K562 (cell line): ENCODE results near the gene ERBB4.

ENCODE experiments used
- BHLHE40 ChIP-seq: IDR thresholded peaks from 2 replicates; pipeline ENCODE4 v1.6.1; 2011; ENCODE audit warnings: low read length, improper control_type of control experiment
- CTCF ChIP-seq, 3 experiments: IDR thresholded peaks in 2 of 3; conservative IDR thresholded peaks in 1 of 3; 2 replicates each; pipeline ENCODE4 v1.5.1; 2011 to 2012; ENCODE audit warnings: low read length in 3 of 3, mild to moderate bottlenecking in 3 of 3, control low read depth in 2 of 3, improper control_type of control experiment in 1 of 3, inconsistent platforms in 1 of 3, low read depth in 1 of 3, mixed read lengths in 1 of 3, moderate library complexity in 1 of 3; ENCODE audit not compliant: insufficient read depth in 2 of 3
- E2F1 ChIP-seq: sonication (generic); formaldehyde crosslinking; IDR thresholded peaks from 2 replicates; pipeline ENCODE4 v1.8.1; 2023; ENCODE audit warnings: mild to moderate bottlenecking, missing genetic modification reagents, moderate library complexity
- ETS1 ChIP-seq: conservative IDR thresholded peaks from 2 replicates; pipeline ENCODE4 v1.6.1; 2011; ENCODE audit warnings: low read depth, mild to moderate bottlenecking, low read length; ENCODE audit not compliant: control insufficient read depth
- POLR2A ChIP-seq: fragments of 450-650 bp; conservative IDR thresholded peaks from 2 replicates; pipeline ENCODE4 v1.6.1; 2016
- RCOR1 ChIP-seq, 2 experiments: IDR thresholded peaks; 2 replicates each; pipeline ENCODE4 v1.6.1; 2012; ENCODE audit warnings: low read depth in 2 of 2, low read length in 2 of 2, borderline replicate concordance in 1 of 2, improper control_type of control experiment in 1 of 2
- SRSF3 ChIP-seq: fragments of 200-400 bp; formaldehyde crosslinking; IDR thresholded peaks from 2 replicates; pipeline ENCODE4 v1.6.1; 2016; ENCODE audit warnings: mild to moderate bottlenecking, low read length, moderate library complexity; ENCODE audit not compliant: insufficient read depth
- SRSF7 ChIP-seq: fragments of 200-400 bp; formaldehyde crosslinking; optimal IDR thresholded peaks from 2 replicates; pipeline ENCODE3; 2017; ENCODE audit warnings: mild to moderate bottlenecking, low read depth, low read length
- TAF1 ChIP-seq: IDR thresholded peaks from 2 replicates; pipeline ENCODE4 v1.6.1; 2011; ENCODE audit warnings: mild to moderate bottlenecking, low read length, moderate library complexity; ENCODE audit not compliant: insufficient read depth, control insufficient read depth, severe bottlenecking; ENCODE audit errors: extremely low read depth
- YBX1 ChIP-seq: fragments of 450-650 bp; IDR thresholded peaks from 2 replicates; pipeline ENCODE4 v1.7.1; 2016; ENCODE audit warnings: mild to moderate bottlenecking
- ZKSCAN1 ChIP-seq: fragments of 150-350 bp; IDR thresholded peaks from 2 replicates; pipeline ENCODE4 v1.6.1; 2016; ENCODE audit warnings: low read depth, low read length
- ZMIZ1 ChIP-seq, 2 experiments: fragments of 150-350 bp in 1 of 2; IDR thresholded peaks; 2 replicates each; pipeline ENCODE4 v1.6.1; 2012 to 2016; ENCODE audit warnings: low read depth in 2 of 2, low read length in 2 of 2, mild to moderate bottlenecking in 1 of 2, moderate library complexity in 1 of 2
- ZNF121 ChIP-seq: sonication (generic); formaldehyde crosslinking; conservative IDR thresholded peaks from 2 replicates; pipeline ENCODE4 v1.8.0; 2022; ENCODE audit warnings: missing genetic modification reagents

DNA sequence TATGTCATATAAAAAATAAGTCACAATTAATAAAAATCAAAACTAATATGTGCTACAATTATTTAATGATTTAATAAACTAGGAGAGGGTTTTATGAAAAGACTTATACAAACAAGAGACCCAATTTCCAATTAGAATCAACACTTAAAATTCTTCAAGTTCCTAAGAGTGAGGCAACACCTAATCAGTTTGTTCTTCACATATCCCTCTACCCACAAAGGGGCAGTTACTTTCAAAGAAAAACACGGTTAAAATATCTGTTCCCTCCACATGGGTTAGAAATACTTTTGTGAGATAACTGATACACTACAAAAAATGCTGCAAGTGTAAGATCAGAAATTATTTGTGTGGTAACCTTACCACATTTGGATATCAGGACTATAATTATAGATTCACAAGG lies 357.0 kb downstream of the ERBB4 start:
- TF ChIP-seq CTCF (IDR thresholded peaks at IDR 0.05 in 2 of 3, conservative IDR thresholded peaks at IDR 0.05 in 1 of 3; ENCODE audit: insufficient read depth in 2 of 3, low read depth in 1 of 3, low read length in 3 of 3) (no peak), ZNF121 (CRISPR knock-in tag) (no peak), ZMIZ1 (IDR thresholded peaks at IDR 0.05; ENCODE audit: low read depth in 2 of 2, low read length in 2 of 2) (no peak), RCOR1 (IDR thresholded peaks at IDR 0.05; ENCODE audit: borderline replicate concordance in 1 of 2, low read depth in 2 of 2, low read length in 2 of 2) (no peak), SRSF7 (no peak), E2F1 (no peak), SRSF3 (no peak), ZKSCAN1 (no peak), POLR2A (no peak), TAF1 (no peak), YBX1 (no peak), ETS1 (no peak), BHLHE40 (no peak)
